ENCODE measurements around the gene GPN1. TPM values are rescaled to one million over a fixed set of nuclear protein-coding genes. Genes with fewer than 3 reads are reported as not detected.

Gene GPN1
- total RNA-seq, 1 donor from 2014 or later = 26.5 TPM

GRCh38 chr2:27697660-27698059 is 68.8 kb downstream of the GPN1 start:
- peaks cover 19% of the 10 kb centered on the region for H3K4me1 Mint-ChIP-seq (ENCODE audit: low read depth)
- H3K27ac Mint-ChIP-seq (ENCODE audit: unreplicated experiment) = no peak overlapping the region
- H3K9me3 Mint-ChIP-seq (ENCODE audit: low read depth) = no peaks in the 10 kb centered on the region
- peaks cover 19% of the 10 kb centered on the region for H3K36me3 Mint-ChIP-seq (ENCODE audit: low read depth)
- H3K4me3 Mint-ChIP-seq (ENCODE audit: unreplicated experiment) = no peak overlapping the region
- no peak for TF ChIP-seq CTCF (IDR thresholded peaks at IDR 0.05)
- no peak for DNase-seq (ENCODE audit: low spot score)
- no peaks in the 10 kb centered on the region for H3K27me3 Mint-ChIP-seq (ENCODE audit: low read depth)

Other genes starting within 250 kb of the GPN1 start
- 15.3 to 23.2 TPM (median 15.5 TPM) in 3 replicates for gene ZNF513, start 248.3 kb upstream of the GPN1 start, total RNA-seq
- 55.7 to 72.8 TPM (median 59.4 TPM) in 3 replicates for gene PPM1G, start 219.5 kb upstream of the GPN1 start, total RNA-seq
- gene NRBP1, start 200.4 kb upstream of the GPN1 start, total RNA-seq = 125 to 143 TPM (median 128 TPM) in 3 replicates
- 1.1 to 3.6 TPM (median 1.4 TPM) in 3 replicates for gene KRTCAP3, start 186.7 kb upstream of the GPN1 start, total RNA-seq
- 19.3 to 36.9 TPM (median 21.5 TPM) in 3 replicates for gene IFT172, start 139.3 kb upstream of the GPN1 start, total RNA-seq
- gene FNDC4, start 133.8 kb upstream of the GPN1 start, total RNA-seq = 8.6 to 17.7 TPM (median 17.4 TPM) in 3 replicates
- gene GCKR, start 132.2 kb upstream of the GPN1 start, total RNA-seq = 0.21 TPM in 1 of 3 replicates, not detected in the others
- gene ZNF512, start 46.0 kb upstream of the GPN1 start, total RNA-seq = 27.8 to 34.7 TPM (median 29.5 TPM) in 3 replicates
- 1.6 to 2.7 TPM (median 1.7 TPM) in 3 replicates for gene CCDC121, start within 50 bp of the GPN1 start, total RNA-seq
- gene SUPT7L, start 34.6 kb downstream of the GPN1 start, total RNA-seq = 29.1 to 37.1 TPM (median 30.7 TPM) in 3 replicates
- 16.4 to 24.3 TPM (median 18.8 TPM) in 3 replicates for gene SLC4A1AP, start 34.8 kb downstream of the GPN1 start, total RNA-seq
- 59.9 to 64.9 TPM (median 62.1 TPM) in 3 replicates for gene MRPL33, start 142.7 kb downstream of the GPN1 start, total RNA-seq